GM18907 (cell line): Measurements from ENCODE around the gene KLHL15.

Experiments
- ATAC-seq: cut with Tn5 transposase; IDR thresholded peaks from one replicate; pipeline ENCODE4 v1.9.1; 2021; ENCODE audit warnings: mild to moderate bottlenecking, moderate library complexity; ENCODE audit not compliant: unreplicated experiment

Gene KLHL15

GRCh38 chrX:23952984-23953907 is 73.7 kb downstream of the KLHL15 start:
- peak; percentile 92 for ATAC-seq

- no peak for ATAC-seq
Measured at GRCh38 chrX:23952391-23952790, 74.6 kb downstream of the KLHL15 start.

- no peak for ATAC-seq
Measured at GRCh38 chrX:23945206-23945605, 81.8 kb downstream of the KLHL15 start.

GRCh38 chrX:23944234-23944633 is 82.8 kb downstream of the KLHL15 start:
- ATAC-seq, result no peak

GRCh38 chrX:23939203-23939602 is 87.8 kb downstream of the KLHL15 start:
- no peak for ATAC-seq

GRCh38 chrX:23938690-23939089 is 88.3 kb downstream of the KLHL15 start:
- ATAC-seq, result no peak

GRCh38 chrX:23937100-23937499 is 89.9 kb downstream of the KLHL15 start:
- no peak for ATAC-seq

GRCh38 chrX:23936180-23936579 is 90.8 kb downstream of the KLHL15 start:
- ATAC-seq, result no peak

GRCh38 chrX:23935106-23935505 is 91.9 kb downstream of the KLHL15 start:
- no peak for ATAC-seq
